ENCODE results near the gene BMERB1. TPM values are rescaled to one million over a fixed set of nuclear protein-coding genes. Genes with fewer than 3 reads are reported as not detected.
A peak's percentile ranks its signal among the peaks of the same experiment; 100 is the strongest.

BMERB1 gene
- total and polyA plus RNA-seq, 9 of the 15 experiments (the other 6 are each of a cell fraction or from before 2014, with no cell fraction given) = 0.29 to 2.9 (median 0.94) TPM

DNA sequence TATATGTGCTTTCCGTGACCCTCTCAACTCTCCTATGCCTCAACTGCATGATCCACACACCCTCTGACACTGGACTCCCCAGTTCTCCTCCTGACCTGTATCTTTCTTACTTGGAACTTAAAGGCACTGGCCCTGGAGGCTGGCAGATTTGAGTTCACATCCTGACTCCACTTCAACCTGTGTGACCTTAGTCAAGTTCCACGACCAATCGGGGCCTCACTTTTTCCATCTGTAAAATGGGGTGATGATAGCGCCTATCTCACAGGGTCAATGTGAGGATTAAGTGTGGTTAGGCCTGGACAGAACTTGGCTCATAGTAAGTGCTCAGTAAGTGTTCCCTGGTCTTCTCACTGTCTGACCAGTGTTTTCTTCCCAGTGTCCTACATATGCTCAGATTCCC lies 183.5 kb downstream of the BMERB1 start:
- ChIA-PET CTCF (ENCODE audit: low intra/inter-chr PET ratio) (no interaction called here), POLR2A (interaction anchor here (0.6 kb wide), 1 partner anchor 15 kb away, joined by 3 read pairs; no protein-coding TSS in a partner anchor)
- FAIRE-seq (no peak), DNase-seq (ENCODE audit: extremely low read depth in 1 of 4, low spot score in 3 of 4) (no peak), ATAC-seq (no peak)
- no peaks in the 10 kb centered on the region for H4K20me1 ChIP-seq (replicated peaks; ENCODE audit: control insufficient read depth, insufficient read depth, low read length)
- no peak overlapping the region for H3K9ac ChIP-seq (ENCODE audit: insufficient read depth in 1 of 2, low read depth in 2 of 2, low read length in 2 of 2)
- no peaks in the 10 kb centered on the region for H3K27me3 ChIP-seq (ENCODE audit: control insufficient read depth in 2 of 2, insufficient read depth in 2 of 2, low read length in 2 of 2)
- no peak overlapping the region for H3K4me2 ChIP-seq (ENCODE audit: insufficient read depth, low read length)
- intact Hi-C loops (cut with micrococcal nuclease) = no loop called here
- no peaks in the 10 kb centered on the region for H3K4me1 ChIP-seq (replicated peaks in 1 of 2; ENCODE audit: control insufficient read depth in 2 of 2, insufficient read depth in 2 of 2, low read length in 2 of 2)
- no peaks in the 10 kb centered on the region for H3K9me3 ChIP-seq (replicated peaks; ENCODE audit: control insufficient read depth, insufficient read depth, low read depth, low read length)
- BruUV-seq (replicated peaks) = no TSS peak
- in situ Hi-C loops (cut with MboI) = no loop called here
- no peak overlapping the region for H2AFZ ChIP-seq (ENCODE audit: low read depth, low read length)
- 90% methylated on average over 4 of the region's 4 CpGs for WGBS (ENCODE audit: insufficient coverage, low coverage, missing lambda C conversion rate)
- no peak overlapping the region for H3K27ac ChIP-seq (ENCODE audit: extremely low read depth, low read depth, low read length)
- no peaks in the 10 kb centered on the region for H3K79me2 ChIP-seq (ENCODE audit: control insufficient read depth, insufficient read depth, low read length)
- H3K4me3 ChIP-seq = no peak overlapping the region
- H3K36me3 ChIP-seq (ENCODE audit: control insufficient read depth, insufficient read depth, low read length) = peaks cover 76% of the 10 kb centered on the region
- H3K9me1 ChIP-seq (ENCODE audit: control insufficient read depth, insufficient read depth, low read length) = no peaks in the 10 kb centered on the region
- peak; percentile 84 for TF ChIP-seq RBM25 (IDR thresholded peaks at IDR 0.05; ENCODE audit: low read depth, low read length, severe bottlenecking)
- no peak for TF ChIP-seq SRSF1 (IDR thresholded peaks at IDR 0.05; ENCODE audit: low read depth, low read length)
- TF ChIP-seq, protein P1, sequence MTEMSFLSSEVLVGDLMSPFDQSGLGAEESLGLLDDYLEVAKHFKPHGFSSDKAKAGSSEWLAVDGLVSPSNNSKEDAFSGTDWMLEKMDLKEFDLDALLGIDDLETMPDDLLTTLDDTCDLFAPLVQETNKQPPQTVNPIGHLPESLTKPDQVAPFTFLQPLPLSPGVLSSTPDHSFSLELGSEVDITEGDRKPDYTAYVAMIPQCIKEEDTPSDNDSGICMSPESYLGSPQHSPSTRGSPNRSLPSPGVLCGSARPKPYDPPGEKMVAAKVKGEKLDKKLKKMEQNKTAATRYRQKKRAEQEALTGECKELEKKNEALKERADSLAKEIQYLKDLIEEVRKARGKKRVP (CRISPR knock-in tag; IDR thresholded peaks at IDR 0.05) = no peak
- TF ChIP-seq SAFB (IDR thresholded peaks at IDR 0.05; ENCODE audit: borderline replicate concordance, low read depth, low read length) = no peak
- TF ChIP-seq, protein P2, sequence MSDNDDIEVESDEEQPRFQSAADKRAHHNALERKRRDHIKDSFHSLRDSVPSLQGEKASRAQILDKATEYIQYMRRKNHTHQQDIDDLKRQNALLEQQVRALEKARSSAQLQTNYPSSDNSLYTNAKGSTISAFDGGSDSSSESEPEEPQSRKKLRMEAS (CRISPR knock-in tag; IDR thresholded peaks at IDR 0.05) = no peak
- TF ChIP-seq HDAC2 (IDR thresholded peaks at IDR 0.05) = no peak; the same call in 1 of the 2 replicates
- TF ChIP-seq ZSCAN32 (CRISPR knock-in tag; IDR thresholded peaks at IDR 0.05) = no peak
- no peak for TF ChIP-seq TOE1 (IDR thresholded peaks at IDR 0.05; ENCODE audit: borderline replicate concordance)
- TF ChIP-seq TOE1 (CRISPR knock-in tag; IDR thresholded peaks at IDR 0.05; ENCODE audit: borderline replicate concordance, low read depth) = no peak
- TF ChIP-seq EZH2 (IDR thresholded peaks at IDR 0.05; ENCODE audit: borderline replicate concordance, low read depth, low read length) = no peak
- TF ChIP-seq, protein P3, sequence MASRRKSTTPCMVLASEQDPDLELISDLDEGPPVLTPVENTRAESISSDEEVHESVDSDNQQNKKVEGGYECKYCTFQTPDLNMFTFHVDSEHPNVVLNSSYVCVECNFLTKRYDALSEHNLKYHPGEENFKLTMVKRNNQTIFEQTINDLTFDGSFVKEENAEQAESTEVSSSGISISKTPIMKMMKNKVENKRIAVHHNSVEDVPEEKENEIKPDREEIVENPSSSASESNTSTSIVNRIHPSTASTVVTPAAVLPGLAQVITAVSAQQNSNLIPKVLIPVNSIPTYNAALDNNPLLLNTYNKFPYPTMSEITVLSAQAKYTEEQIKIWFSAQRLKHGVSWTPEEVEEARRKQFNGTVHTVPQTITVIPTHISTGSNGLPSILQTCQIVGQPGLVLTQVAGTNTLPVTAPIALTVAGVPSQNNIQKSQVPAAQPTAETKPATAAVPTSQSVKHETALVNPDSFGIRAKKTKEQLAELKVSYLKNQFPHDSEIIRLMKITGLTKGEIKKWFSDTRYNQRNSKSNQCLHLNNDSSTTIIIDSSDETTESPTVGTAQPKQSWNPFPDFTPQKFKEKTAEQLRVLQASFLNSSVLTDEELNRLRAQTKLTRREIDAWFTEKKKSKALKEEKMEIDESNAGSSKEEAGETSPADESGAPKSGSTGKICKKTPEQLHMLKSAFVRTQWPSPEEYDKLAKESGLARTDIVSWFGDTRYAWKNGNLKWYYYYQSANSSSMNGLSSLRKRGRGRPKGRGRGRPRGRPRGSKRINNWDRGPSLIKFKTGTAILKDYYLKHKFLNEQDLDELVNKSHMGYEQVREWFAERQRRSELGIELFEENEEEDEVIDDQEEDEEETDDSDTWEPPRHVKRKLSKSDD (conservative IDR thresholded peaks at IDR 0.05; ENCODE audit: low read length) = no peak
- TF ChIP-seq FOXK2 (conservative IDR thresholded peaks at IDR 0.05 in 1 of 2, IDR thresholded peaks at IDR 0.05 in 1 of 2; ENCODE audit: low read depth in 2 of 2) = no peak
- TF ChIP-seq ZBTB7A (IDR thresholded peaks at IDR 0.05; ENCODE audit: borderline replicate concordance, control insufficient read depth, low read depth, low read length) = no peak
- TF ChIP-seq RCOR1 (IDR thresholded peaks at IDR 0.05; ENCODE audit: borderline replicate concordance in 1 of 2, low read depth in 2 of 2, low read length in 2 of 2) = 0 out of 4 replicates have a peak, but pooled peaks of 1 of the 2 experiments have one; percentile 20
- peak; percentile 91 for TF ChIP-seq BCOR (IDR thresholded peaks at IDR 0.05)
- TF ChIP-seq, protein P4, sequence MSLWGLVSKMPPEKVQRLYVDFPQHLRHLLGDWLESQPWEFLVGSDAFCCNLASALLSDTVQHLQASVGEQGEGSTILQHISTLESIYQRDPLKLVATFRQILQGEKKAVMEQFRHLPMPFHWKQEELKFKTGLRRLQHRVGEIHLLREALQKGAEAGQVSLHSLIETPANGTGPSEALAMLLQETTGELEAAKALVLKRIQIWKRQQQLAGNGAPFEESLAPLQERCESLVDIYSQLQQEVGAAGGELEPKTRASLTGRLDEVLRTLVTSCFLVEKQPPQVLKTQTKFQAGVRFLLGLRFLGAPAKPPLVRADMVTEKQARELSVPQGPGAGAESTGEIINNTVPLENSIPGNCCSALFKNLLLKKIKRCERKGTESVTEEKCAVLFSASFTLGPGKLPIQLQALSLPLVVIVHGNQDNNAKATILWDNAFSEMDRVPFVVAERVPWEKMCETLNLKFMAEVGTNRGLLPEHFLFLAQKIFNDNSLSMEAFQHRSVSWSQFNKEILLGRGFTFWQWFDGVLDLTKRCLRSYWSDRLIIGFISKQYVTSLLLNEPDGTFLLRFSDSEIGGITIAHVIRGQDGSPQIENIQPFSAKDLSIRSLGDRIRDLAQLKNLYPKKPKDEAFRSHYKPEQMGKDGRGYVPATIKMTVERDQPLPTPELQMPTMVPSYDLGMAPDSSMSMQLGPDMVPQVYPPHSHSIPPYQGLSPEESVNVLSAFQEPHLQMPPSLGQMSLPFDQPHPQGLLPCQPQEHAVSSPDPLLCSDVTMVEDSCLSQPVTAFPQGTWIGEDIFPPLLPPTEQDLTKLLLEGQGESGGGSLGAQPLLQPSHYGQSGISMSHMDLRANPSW (CRISPR knock-in tag; IDR thresholded peaks at IDR 0.05) = no peak
- TF ChIP-seq ADNP (tag; IDR thresholded peaks at IDR 0.05) = peak; percentile 81

All from K562 (cell line).